GM23338 (cell line): Measurements from ENCODE around the gene EMC9. TPM values are rescaled to one million over a fixed set of nuclear protein-coding genes. Genes with fewer than 3 reads are reported as not detected.

Experiments used
- CREB1 ChIP-seq: fragments of 250-450 bp; sonication (Bioruptor Pico); IDR thresholded peaks from 2 replicates; pipeline ENCODE4 v1.5.0; 2020; ENCODE audit warnings: low read depth, mild to moderate bottlenecking, moderate library complexity
- EZH2 ChIP-seq: fragments of 200-600 bp; sonication (generic); IDR thresholded peaks from one replicate; pipeline ENCODE4 v1.8.0; 2017; ENCODE audit warnings: antibody characterized with exemption, mild to moderate bottlenecking, low read depth; ENCODE audit not compliant: unreplicated experiment
- EZH2phosphoT487 ChIP-seq: fragments of 200-600 bp; sonication (generic); IDR thresholded peaks from one replicate; pipeline ENCODE4 v1.8.1; 2018; ENCODE audit warnings: antibody characterized with exemption; ENCODE audit not compliant: unreplicated experiment
- JUNB ChIP-seq: IDR thresholded peaks from one replicate; pipeline ENCODE4 v1.6.1; 2016; ENCODE audit warnings: antibody characterized with exemption; ENCODE audit not compliant: unreplicated experiment
- NANOG ChIP-seq: IDR thresholded peaks from 2 replicates; pipeline ENCODE4 v1.6.1; 2016; ENCODE audit warnings: antibody characterized with exemption, borderline replicate concordance
- POLR2AphosphoS5 ChIP-seq: IDR thresholded peaks from 2 replicates; pipeline ENCODE4 v1.6.1; 2016; ENCODE audit warnings: antibody characterized with exemption, low read depth
- STAT1 ChIP-seq: IDR thresholded peaks from one replicate; pipeline ENCODE4 v1.6.1; 2016; ENCODE audit warnings: antibody characterized with exemption; ENCODE audit not compliant: unreplicated experiment
- ZNF331 ChIP-seq: fragments of 250-450 bp; sonication (Bioruptor Pico); IDR thresholded peaks from 2 replicates; pipeline ENCODE4 v1.5.0; 2020; ENCODE audit warnings: low read depth, mild to moderate bottlenecking, moderate library complexity
- polyA plus RNA-seq: library from polyadenylated mRNA; unstranded; fragments of >200 nt; fragmentation: Nextera tagmentation; extraction: Ambion mirVana; gene quantifications from 2 replicates; pipeline ENCODE4 v1.2.1, GENCODE V29; 2016
- total RNA-seq: library from RNA; depleted of rRNA; stranded (reverse); fragments of >200 nt; shearing (Covaris generic); gene quantifications from 2 replicates; pipeline ENCODE4 v1.2.3, GENCODE V29; 2014
- TF ChIP-seq, protein P1 (sequence below): fragments of 250-450 bp; sonication (Bioruptor Pico); IDR thresholded peaks from 2 replicates; pipeline ENCODE4 v1.5.0; 2020; ENCODE audit warnings: mild to moderate bottlenecking, moderate library complexity
- TF ChIP-seq, protein P2 (sequence below): IDR thresholded peaks from 2 replicates; pipeline ENCODE4 v1.6.1; 2016; ENCODE audit warnings: antibody characterized with exemption
- TF ChIP-seq, protein P3 (sequence below), 2 experiments: fragments of 200-600 bp in 1 of 2; sonication (generic) in 1 of 2; conservative IDR thresholded peaks; 2 replicates each; pipeline versions ENCODE4 v1.5.1 to v1.6.1; 2016 to 2017; ENCODE audit warnings: antibody characterized with exemption in 2 of 2, low read depth in 2 of 2, mild to moderate bottlenecking in 2 of 2, moderate library complexity in 1 of 2

Gene EMC9
- total and polyA plus RNA-seq, 2 experiments from 2014 or later, result 30.0 to 64.2 TPM

DNA sequence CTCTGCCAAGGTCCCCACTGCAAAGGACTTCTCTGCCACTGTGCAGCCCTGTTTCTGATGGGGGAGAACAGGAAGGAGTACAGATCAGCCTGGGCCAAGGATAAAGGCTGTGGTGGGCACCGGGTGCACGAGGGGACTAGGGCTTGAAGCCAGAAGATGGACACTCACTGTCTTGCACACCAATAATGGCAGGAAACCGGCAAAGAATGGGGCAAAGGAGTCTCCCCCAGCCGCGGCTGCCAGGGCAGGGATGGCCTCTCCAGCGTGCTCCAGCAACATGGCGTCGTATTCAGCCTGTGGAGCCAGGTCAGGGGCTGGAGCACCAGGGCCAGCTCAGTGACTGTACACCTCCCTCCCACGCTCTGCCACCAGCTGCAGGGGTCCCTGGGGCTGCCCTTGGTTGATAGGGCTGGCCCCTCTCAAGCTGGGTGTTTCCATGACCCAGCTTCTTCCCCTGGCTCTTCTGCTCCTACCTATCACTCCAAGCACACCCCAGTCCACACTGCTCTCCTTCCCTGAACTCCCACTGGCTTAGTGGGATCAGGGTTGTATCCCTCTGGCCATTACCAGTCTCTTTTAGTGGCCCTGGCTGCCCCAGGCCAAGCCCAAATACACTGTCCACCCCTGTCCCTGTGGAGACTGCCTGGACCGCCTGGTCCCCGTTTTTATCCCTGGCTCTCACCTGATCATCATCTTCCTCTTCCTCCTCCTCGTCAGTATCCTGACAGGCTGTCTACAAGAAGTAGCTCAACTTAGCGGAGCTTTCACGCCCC lies 40.9 kb upstream of the EMC9 start (continued):
- TF ChIP-seq, protein P1, sequence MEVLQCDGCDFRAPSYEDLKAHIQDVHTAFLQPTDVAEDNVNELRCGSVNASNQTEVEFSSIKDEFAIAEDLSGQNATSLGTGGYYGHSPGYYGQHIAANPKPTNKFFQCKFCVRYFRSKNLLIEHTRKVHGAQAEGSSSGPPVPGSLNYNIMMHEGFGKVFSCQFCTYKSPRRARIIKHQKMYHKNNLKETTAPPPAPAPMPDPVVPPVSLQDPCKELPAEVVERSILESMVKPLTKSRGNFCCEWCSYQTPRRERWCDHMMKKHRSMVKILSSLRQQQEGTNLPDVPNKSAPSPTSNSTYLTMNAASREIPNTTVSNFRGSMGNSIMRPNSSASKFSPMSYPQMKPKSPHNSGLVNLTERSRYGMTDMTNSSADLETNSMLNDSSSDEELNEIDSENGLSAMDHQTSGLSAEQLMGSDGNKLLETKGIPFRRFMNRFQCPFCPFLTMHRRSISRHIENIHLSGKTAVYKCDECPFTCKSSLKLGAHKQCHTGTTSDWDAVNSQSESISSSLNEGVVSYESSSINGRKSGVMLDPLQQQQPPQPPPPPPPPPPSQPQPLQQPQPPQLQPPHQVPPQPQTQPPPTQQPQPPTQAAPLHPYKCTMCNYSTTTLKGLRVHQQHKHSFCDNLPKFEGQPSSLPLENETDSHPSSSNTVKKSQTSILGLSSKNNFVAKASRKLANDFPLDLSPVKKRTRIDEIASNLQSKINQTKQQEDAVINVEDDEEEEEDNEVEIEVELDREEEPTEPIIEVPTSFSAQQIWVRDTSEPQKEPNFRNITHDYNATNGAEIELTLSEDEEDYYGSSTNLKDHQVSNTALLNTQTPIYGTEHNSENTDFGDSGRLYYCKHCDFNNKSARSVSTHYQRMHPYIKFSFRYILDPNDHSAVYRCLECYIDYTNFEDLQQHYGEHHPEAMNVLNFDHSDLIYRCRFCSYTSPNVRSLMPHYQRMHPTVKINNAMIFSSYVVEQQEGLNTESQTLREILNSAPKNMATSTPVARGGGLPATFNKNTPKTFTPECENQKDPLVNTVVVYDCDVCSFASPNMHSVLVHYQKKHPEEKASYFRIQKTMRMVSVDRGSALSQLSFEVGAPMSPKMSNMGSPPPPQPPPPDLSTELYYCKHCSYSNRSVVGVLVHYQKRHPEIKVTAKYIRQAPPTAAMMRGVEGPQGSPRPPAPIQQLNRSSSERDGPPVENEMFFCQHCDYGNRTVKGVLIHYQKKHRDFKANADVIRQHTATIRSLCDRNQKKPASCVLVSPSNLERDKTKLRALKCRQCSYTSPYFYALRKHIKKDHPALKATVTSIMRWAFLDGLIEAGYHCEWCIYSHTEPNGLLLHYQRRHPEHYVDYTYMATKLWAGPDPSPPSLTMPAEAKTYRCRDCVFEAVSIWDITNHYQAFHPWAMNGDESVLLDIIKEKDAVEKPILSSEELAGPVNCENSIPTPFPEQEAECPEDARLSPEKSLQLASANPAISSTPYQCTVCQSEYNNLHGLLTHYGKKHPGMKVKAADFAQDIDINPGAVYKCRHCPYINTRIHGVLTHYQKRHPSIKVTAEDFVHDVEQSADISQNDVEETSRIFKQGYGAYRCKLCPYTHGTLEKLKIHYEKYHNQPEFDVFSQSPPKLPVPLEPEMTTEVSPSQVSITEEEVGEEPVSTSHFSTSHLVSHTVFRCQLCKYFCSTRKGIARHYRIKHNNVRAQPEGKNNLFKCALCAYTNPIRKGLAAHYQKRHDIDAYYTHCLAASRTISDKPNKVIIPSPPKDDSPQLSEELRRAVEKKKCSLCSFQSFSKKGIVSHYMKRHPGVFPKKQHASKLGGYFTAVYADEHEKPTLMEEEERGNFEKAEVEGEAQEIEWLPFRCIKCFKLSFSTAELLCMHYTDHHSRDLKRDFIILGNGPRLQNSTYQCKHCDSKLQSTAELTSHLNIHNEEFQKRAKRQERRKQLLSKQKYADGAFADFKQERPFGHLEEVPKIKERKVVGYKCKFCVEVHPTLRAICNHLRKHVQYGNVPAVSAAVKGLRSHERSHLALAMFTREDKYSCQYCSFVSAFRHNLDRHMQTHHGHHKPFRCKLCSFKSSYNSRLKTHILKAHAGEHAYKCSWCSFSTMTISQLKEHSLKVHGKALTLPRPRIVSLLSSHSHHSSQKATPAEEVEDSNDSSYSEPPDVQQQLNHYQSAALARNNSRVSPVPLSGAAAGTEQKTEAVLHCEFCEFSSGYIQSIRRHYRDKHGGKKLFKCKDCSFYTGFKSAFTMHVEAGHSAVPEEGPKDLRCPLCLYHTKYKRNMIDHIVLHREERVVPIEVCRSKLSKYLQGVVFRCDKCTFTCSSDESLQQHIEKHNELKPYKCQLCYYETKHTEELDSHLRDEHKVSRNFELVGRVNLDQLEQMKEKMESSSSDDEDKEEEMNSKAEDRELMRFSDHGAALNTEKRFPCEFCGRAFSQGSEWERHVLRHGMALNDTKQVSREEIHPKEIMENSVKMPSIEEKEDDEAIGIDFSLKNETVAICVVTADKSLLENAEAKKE, result no peak
- TF ChIP-seq CREB1 (CRISPR knock-in tag), result no peak
- no peak for TF ChIP-seq NANOG
- no peak for TF ChIP-seq EZH2
- TF ChIP-seq ZNF331 (CRISPR knock-in tag), result no peak
- no peak for TF ChIP-seq JUNB
- no peak for TF ChIP-seq EZH2phosphoT487
- TF ChIP-seq STAT1, result no peak
- TF ChIP-seq, protein P2, sequence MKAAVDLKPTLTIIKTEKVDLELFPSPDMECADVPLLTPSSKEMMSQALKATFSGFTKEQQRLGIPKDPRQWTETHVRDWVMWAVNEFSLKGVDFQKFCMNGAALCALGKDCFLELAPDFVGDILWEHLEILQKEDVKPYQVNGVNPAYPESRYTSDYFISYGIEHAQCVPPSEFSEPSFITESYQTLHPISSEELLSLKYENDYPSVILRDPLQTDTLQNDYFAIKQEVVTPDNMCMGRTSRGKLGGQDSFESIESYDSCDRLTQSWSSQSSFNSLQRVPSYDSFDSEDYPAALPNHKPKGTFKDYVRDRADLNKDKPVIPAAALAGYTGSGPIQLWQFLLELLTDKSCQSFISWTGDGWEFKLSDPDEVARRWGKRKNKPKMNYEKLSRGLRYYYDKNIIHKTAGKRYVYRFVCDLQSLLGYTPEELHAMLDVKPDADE, result no peak
- TF ChIP-seq, protein P3, sequence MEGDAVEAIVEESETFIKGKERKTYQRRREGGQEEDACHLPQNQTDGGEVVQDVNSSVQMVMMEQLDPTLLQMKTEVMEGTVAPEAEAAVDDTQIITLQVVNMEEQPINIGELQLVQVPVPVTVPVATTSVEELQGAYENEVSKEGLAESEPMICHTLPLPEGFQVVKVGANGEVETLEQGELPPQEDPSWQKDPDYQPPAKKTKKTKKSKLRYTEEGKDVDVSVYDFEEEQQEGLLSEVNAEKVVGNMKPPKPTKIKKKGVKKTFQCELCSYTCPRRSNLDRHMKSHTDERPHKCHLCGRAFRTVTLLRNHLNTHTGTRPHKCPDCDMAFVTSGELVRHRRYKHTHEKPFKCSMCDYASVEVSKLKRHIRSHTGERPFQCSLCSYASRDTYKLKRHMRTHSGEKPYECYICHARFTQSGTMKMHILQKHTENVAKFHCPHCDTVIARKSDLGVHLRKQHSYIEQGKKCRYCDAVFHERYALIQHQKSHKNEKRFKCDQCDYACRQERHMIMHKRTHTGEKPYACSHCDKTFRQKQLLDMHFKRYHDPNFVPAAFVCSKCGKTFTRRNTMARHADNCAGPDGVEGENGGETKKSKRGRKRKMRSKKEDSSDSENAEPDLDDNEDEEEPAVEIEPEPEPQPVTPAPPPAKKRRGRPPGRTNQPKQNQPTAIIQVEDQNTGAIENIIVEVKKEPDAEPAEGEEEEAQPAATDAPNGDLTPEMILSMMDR (conservative IDR thresholded peaks at IDR 0.05; ENCODE audit: low read depth in 2 of 2), result no peak
- TF ChIP-seq POLR2AphosphoS5, result no peak
